Right renal pelvis (tissue), 4 donors: ENCODE measurements around the gene FRRS1. TPM values are rescaled to one million over a fixed set of nuclear protein-coding genes. Genes with fewer than 3 reads are reported as not detected.
"Not testable (repeated sequence)": the region's sequence is repeated elsewhere in the genome, so short reads cannot be mapped to it uniquely, and the experiment has no call there.

Experiments used
- DNase-seq, 4 donors: peaks; one replicate each; pipeline ENCODE4 v3.0.0-alpha.2; 2013; ENCODE audit warnings: low read depth in 4 of 4, low spot score in 3 of 4, missing footprints in 1 of 4
- polyA plus RNA-seq, 4 donors: library from polyadenylated mRNA; unstranded; fragments of 120-200 nt; gene quantifications; one replicate each; pipeline ENCODE4 v1.2.1, GENCODE V29; 2013; ENCODE audit not compliant: insufficient read length in 4 of 4

The FRRS1 gene
- polyA plus RNA-seq = 10 to 100 TPM in 1 of 4 donors, 1 to 10 TPM in 3; 7.8 to 10.2 (median 8.6) TPM

GRCh38 chr1:99766378-99766800, at the start of gene FRRS1:
FRRS1 (minus strand) TSS chr1:99766635; CDS start chr1:99748768, 17,867 bp downstream.
- DNase-seq = peak; percentile 66 to 73 (median 71)

- no peak for DNase-seq
Observed at GRCh38 chr1:99814373-99814900, 48.0 kb upstream of the FRRS1 start.

GRCh38 chr1:99811747-99812146, 45.3 kb upstream of the FRRS1 start:
- no peak for DNase-seq

GRCh38 chr1:99811075-99811474, 44.6 kb upstream of the FRRS1 start:
- no peak for DNase-seq

- DNase-seq = peak; percentile 68 to 81 (median 77)
Observed at GRCh38 chr1:99808391-99809115, 42.1 kb upstream of the FRRS1 start.

- no peak for DNase-seq
Observed at GRCh38 chr1:99806882-99807281, 40.4 kb upstream of the FRRS1 start.

- no peak for DNase-seq
Observed at GRCh38 chr1:99801584-99801983, 35.1 kb upstream of the FRRS1 start.

- DNase-seq = not testable (repeated sequence)
Observed at GRCh38 chr1:99793861-99794260, 27.4 kb upstream of the FRRS1 start.

GRCh38 chr1:99789715-99790114, 23.3 kb upstream of the FRRS1 start:
- no peak for DNase-seq

GRCh38 chr1:99788896-99789295, 22.5 kb upstream of the FRRS1 start:
- DNase-seq = no peak

GRCh38 chr1:99786751-99787501, 20.5 kb upstream of the FRRS1 start:
- no peak for DNase-seq

- DNase-seq = no peak
Observed at GRCh38 chr1:99784809-99785255, 18.4 kb upstream of the FRRS1 start.

- no peak for DNase-seq
Observed at GRCh38 chr1:99784143-99784542, 17.7 kb upstream of the FRRS1 start.

GRCh38 chr1:99782920-99783319, 16.5 kb upstream of the FRRS1 start:
- no peak for DNase-seq

GRCh38 chr1:99782397-99782796, 16.0 kb upstream of the FRRS1 start:
- no peak for DNase-seq

- DNase-seq = no peak
Observed at GRCh38 chr1:99781798-99782197, 15.4 kb upstream of the FRRS1 start.

- no peak for DNase-seq
Observed at GRCh38 chr1:99777752-99778151, 11.3 kb upstream of the FRRS1 start.

GRCh38 chr1:99776120-99776519, 9.7 kb upstream of the FRRS1 start:
- no peak for DNase-seq

- no peak for DNase-seq
Observed at GRCh38 chr1:99772809-99773208, 6.4 kb upstream of the FRRS1 start.

- no peak for DNase-seq
Observed at GRCh38 chr1:99771513-99771918, 5.1 kb upstream of the FRRS1 start.

- DNase-seq = no peak
Observed at GRCh38 chr1:99768524-99769245, 2.2 kb upstream of the FRRS1 start.
